PFSK-1 (cell line): ENCODE data around the gene LSM5.
A peak's percentile ranks its signal among the peaks of the same experiment; 100 is the strongest.

Experiments used
- FOXP2 ChIP-seq: optimal IDR thresholded peaks from 2 replicates; pipeline ENCODE3; 2011; ENCODE audit warnings: borderline replicate concordance, control low read depth, inconsistent platforms; ENCODE audit not compliant: insufficient read depth; ENCODE audit errors: extremely low read length, extremely low read depth
- POLR2AphosphoS5 ChIP-seq: IDR thresholded peaks from 2 replicates; pipeline ENCODE4 v1.6.1; 2012; ENCODE audit warnings: low read depth, mild to moderate bottlenecking, control low read depth, low read length, moderate library complexity
- SIN3A ChIP-seq: IDR thresholded peaks from 2 replicates; pipeline ENCODE4 v1.6.1; 2012; ENCODE audit warnings: mild to moderate bottlenecking, low read length, moderate library complexity, borderline replicate concordance; ENCODE audit not compliant: insufficient read depth
- TAF1 ChIP-seq: IDR thresholded peaks from 2 replicates; pipeline ENCODE4 v1.6.1; 2012; ENCODE audit warnings: low read length, control low read depth, borderline replicate concordance; ENCODE audit not compliant: insufficient read depth
- TF ChIP-seq, protein P1 (sequence below), 2 experiments: IDR thresholded peaks; 2 replicates each; pipeline versions ENCODE4 v1.6.1 to v1.8.0; 2011 to 2012; ENCODE audit warnings: low read depth in 2 of 2, low read length in 2 of 2, control low read depth in 1 of 2, inconsistent platforms in 1 of 2, mild to moderate bottlenecking in 1 of 2, moderate library complexity in 1 of 2; ENCODE audit not compliant: insufficient read depth in 1 of 2

DNA sequence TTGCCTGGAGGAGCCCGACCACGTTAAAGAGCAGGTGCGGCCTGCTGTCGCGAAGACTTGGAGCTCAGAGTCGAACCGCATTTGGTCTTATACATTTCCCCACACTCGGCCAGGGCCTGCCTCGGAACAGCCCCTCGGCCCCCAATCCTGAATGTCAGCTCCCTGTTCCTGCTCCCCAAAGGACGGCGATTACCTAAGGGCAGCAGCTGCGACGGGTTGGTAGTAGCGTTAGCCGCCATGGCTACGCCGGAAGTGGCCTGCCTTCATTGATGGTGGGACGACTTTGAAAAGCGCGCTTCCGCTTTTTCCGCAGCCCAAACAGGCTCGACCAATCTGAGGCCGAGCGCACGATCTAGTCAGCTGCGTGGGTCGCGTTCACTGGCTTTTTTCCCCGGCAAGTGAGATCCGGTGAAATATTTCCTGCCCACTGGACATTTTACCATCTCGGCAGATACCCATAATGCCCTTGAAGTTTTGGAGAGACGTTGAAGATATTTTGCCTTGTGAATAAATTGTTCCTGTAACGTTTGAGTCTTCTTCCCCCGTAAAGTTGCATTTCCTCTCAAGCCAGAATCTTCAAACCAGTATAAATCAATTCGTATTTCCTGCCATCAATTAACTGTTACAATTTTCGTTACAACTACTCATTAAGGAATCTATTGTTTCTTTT, at the start of gene LSM5:
- TF ChIP-seq POLR2AphosphoS5 (peak; percentile 78), TAF1 (peak; percentile 67), FOXP2 (peak; percentile 75), SIN3A (0 out of 2 replicates have a peak, but pooled peaks have one; percentile 70)
- TF ChIP-seq, protein P1, sequence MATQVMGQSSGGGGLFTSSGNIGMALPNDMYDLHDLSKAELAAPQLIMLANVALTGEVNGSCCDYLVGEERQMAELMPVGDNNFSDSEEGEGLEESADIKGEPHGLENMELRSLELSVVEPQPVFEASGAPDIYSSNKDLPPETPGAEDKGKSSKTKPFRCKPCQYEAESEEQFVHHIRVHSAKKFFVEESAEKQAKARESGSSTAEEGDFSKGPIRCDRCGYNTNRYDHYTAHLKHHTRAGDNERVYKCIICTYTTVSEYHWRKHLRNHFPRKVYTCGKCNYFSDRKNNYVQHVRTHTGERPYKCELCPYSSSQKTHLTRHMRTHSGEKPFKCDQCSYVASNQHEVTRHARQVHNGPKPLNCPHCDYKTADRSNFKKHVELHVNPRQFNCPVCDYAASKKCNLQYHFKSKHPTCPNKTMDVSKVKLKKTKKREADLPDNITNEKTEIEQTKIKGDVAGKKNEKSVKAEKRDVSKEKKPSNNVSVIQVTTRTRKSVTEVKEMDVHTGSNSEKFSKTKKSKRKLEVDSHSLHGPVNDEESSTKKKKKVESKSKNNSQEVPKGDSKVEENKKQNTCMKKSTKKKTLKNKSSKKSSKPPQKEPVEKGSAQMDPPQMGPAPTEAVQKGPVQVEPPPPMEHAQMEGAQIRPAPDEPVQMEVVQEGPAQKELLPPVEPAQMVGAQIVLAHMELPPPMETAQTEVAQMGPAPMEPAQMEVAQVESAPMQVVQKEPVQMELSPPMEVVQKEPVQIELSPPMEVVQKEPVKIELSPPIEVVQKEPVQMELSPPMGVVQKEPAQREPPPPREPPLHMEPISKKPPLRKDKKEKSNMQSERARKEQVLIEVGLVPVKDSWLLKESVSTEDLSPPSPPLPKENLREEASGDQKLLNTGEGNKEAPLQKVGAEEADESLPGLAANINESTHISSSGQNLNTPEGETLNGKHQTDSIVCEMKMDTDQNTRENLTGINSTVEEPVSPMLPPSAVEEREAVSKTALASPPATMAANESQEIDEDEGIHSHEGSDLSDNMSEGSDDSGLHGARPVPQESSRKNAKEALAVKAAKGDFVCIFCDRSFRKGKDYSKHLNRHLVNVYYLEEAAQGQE (IDR thresholded peaks at IDR 0.05; ENCODE audit: insufficient read depth in 1 of 2, low read depth in 2 of 2, low read length in 2 of 2), result no peak
